HK-2 (cell line): ENCODE data around the gene ANKRD35.
"Not testable (repeated sequence)": the region's sequence is repeated elsewhere in the genome, so short reads cannot be mapped to it uniquely, and the experiment has no call there.

Source experiments
- DNase-seq: peaks from one replicate; pipeline ENCODE4 v3.0.0-alpha.2; 2018; ENCODE audit not compliant: unreplicated experiment

ANKRD35 gene

GRCh38 chr1:145857170-145857569, 28.5 kb downstream of the ANKRD35 start:
- DNase-seq = no peak

- DNase-seq = no peak
Measured at GRCh38 chr1:145855426-145855948, 30.2 kb downstream of the ANKRD35 start.

- DNase-seq = peak; percentile 68
Measured at GRCh38 chr1:145849356-145850160, 36.1 kb downstream of the ANKRD35 start.

GRCh38 chr1:145847827-145848226, 37.8 kb downstream of the ANKRD35 start:
- no peak for DNase-seq

- peak; percentile 21 for DNase-seq
Measured at GRCh38 chr1:145846201-145846612, 39.5 kb downstream of the ANKRD35 start.

- peak; percentile 81 for DNase-seq
Measured at GRCh38 chr1:145845514-145846161, 40.0 kb downstream of the ANKRD35 start, which contains the start of gene NUDT17. Gene NUDT17 (plus strand): TSS chr1:145845630. CDS start chr1:145845641, 11 bp downstream.

DNA sequence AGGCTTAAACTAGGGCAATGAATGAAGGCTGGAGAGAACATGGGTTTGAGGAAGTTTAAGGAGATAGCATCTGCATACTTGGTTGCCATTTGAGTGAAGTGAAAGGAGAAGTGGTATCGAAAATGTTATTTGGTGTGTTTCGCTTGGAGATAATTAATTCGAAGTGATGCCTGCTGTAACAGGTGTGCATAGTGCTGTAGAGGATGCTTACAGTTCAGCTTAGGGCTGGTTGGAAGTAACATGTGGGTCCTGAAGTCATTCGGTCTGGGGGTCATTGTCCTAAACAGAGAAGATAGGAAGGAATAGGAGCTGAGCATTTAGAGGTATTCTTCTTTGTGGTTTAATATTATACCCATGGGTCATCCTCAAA, 40.5 kb downstream of the ANKRD35 start:
- DNase-seq = no peak

DNA sequence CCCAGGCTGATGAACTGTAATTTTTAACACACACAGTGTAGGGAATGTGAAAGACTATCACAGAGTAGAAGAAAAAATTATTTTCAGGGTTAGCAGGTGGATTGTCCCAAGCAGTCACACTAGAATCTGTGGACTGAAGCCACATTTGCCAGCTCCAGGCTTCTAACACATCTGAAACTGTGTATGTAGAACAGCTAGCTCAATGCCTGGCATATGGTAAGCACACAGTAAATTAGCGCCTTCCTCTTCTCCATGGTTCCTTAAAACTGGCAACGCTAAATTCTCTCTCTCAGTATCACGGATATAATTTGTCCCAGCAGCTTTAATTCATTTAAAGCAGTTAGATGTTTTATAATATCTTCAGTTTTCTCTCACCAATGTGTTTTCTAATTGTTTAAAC, 42.6 kb downstream of the ANKRD35 start:
- no peak for DNase-seq

- no peak for DNase-seq
Measured at GRCh38 chr1:145837656-145838055, 48.0 kb downstream of the ANKRD35 start.

DNA sequence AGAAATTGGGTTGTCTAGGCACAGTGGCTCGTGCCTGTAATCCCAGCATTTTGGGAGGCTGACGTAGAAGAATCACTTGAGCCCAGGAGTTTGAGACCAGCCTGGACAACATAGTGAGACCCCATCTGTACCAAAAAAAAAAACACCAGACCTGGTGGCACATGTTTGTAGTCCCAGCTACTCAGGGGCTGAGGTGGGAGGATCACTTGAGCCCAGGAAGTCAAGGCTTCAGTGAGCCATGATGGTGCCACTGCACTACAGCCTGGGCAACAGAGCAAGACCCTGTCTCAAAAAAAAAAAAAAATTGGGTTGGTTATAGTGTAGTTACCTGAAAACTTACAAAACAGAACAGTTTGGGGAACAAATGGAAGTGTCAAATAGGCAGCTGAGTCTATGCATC, 54.9 kb downstream of the ANKRD35 start:
- not testable (repeated sequence) for DNase-seq

DNA sequence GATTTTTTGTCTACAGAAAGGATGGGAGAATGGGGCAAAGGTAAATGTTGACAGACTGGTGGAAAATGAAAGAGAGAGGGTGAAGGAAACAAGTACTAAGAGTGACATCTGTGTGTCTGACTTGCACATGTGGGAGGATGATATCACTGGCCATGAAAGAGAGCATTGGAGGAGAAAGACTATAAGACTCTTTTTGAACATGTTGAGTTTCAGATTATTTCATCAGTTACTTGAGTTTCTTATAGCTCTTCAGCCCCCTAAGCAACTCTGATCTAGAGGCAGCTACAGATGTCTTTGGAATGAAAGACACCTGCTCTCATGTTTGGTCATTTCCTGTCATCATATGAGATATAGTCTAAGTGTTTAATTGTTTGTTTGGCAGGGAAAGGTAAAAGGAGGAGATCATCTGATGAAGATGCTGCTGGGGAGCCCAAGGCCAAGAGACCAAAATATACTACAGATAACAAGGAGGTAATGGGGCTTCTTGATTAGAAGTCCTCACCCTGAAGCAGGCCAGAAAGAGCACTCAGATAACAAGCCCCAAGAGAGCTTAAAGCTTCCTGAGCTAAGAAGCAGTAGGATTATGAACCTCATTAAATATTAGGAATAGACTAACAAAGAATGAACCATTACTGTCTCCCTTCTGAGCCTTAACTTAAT, 57.2 kb downstream of the ANKRD35 start:
- no peak for DNase-seq

GRCh38 chr1:145827966-145828365, 57.7 kb downstream of the ANKRD35 start:
- DNase-seq = no peak

GRCh38 chr1:145826030-145826429, 59.6 kb downstream of the ANKRD35 start:
- DNase-seq = no peak

- no peak for DNase-seq
Measured at GRCh38 chr1:145824499-145824842, 61.2 kb downstream of the ANKRD35 start.

GRCh38 chr1:145823565-145824498, 61.8 kb downstream of the ANKRD35 start, which contains the start of the genes POLR3C and RNF115:
Gene POLR3C (plus strand): TSS chr1:145824200. CDS start chr1:145825777, 1,577 bp downstream.
Gene RNF115 (minus strand): TSS chr1:145824095. CDS start chr1:145823873, 222 bp downstream.
- DNase-seq = peak; percentile 93

GRCh38 chr1:145822779-145823331, 62.8 kb downstream of the ANKRD35 start:
- DNase-seq = not testable (repeated sequence)

DNA sequence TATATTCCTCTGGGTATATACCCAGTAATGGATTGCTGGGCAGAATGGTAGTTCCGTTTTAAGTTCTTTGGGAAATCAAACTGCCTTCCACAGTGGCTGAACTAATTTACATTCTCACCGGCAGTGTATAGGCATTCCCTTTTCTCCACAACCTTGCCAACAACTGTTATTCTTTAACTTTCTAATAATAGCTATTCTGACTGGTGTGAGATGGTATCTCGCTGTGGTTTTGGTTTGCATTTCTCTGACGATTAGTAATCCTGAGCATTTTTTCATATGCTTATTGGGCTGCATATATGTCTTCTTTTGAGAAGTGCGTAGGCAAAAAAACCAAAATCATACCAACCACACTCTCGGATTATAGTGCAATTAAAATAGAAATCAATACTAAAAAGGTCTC, 67.6 kb downstream of the ANKRD35 start:
- DNase-seq = not testable (repeated sequence)
